ENCODE results near the gene COPS6.
A peak's percentile ranks its signal among the peaks of the same experiment; 100 is the strongest.
"Not testable (repeated sequence)": the region's sequence is repeated elsewhere in the genome, so short reads cannot be mapped to it uniquely, and the experiment has no call there.

Gene COPS6

DNA sequence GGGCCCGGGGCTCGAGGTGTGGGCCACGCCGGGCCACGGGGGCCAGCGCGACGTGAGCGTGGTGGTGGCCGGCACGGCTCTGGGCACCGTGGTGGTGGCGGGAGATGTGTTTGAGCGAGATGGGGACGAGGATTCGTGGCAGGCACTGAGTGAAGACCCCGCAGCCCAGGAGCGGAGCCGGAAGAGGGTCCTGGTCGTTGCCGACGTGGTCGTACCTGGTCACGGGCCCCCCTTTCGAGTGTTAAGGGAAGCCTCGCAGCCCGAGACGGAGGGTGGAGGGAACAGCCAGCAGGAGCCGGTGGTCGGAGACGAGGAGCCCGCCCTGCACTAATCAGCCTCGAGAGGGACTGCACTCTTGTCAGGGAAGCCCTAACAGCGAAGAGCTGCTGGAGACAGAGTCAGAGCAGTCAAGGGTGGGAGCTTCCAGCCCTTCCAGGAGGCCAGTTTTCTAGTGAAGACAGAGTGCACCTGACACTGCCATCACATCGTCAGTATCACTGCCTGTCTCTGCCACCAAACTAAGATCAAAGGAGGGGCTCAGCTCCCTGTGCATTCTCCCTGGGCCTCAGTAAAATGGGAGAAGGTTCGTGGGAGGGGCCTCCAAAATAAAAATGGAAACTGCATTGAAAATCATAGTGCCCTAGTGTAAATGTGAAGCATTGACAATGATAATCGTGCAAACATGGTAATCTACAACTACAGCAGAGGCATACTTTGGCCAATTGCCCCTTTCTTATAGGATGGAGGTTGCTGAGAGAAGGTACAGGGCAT, 39.3 kb downstream of the COPS6 start:
- peak; percentile 23 for DNase-seq

DNA sequence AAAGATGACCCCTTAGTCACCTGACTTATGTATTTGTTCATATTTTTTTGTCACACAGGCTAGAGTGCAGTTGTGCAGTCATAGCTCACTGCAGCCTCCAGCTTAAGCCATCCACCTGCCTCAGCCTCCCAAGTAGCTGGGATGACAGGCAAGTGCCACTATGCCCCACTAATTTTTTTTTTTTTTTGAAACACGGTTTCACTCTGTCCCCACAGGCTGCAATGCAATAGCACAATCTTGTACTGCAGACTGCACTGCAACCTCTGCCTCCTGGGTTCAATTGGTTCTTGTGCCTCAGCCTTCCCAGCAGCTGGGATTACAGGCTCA, 39.8 kb downstream of the COPS6 start:
- DNase-seq: no peak

DNA sequence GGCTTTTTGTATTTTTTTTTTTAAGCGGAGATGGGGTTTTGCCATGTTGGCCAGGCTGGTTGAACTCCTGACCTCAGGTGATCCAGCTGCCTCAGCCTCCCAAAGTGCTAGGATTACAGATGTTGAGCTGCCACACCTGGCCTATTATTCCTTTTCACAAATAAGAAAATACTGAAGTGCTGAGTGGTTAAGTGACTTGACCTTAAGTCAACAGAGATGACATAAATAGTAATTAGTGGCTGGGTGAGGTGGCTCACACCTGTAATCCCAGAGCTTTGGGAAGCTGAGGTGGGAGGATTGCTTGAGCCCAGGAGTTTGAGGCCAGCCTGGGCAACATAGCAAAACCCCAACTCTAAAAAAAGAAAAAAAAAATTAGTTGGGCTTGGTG, 41.4 kb downstream of the COPS6 start:
- DNase-seq: not testable (repeated sequence)

GRCh38 chr7:100130608-100131453, 42.1 kb downstream of the COPS6 start:
- DNase-seq: peak; percentile 52

GRCh38 chr7:100132126-100132525, 43.4 kb downstream of the COPS6 start:
- no peak for DNase-seq

DNA sequence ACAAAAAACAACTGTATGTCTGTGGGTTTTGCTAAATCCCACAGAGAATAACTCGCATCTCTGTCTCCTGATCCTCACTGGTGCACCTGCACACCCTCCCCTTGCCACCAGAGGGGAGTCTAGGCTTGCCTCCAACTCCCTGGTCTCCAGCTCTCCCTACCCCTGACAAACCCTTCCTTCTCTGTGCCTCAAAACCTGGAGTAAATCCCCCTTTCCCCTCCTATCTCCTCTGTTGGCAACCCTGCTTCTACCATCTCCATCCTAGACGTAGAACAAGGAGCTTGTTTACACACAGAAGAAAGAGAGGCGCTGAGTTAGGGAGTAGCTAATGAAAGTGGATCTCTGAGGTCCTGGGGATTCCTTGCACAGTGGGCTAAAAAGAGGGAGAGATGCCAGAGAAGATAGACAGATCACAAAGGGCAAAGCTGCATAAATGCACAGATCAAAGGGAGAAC, 44.0 kb downstream of the COPS6 start:
- peak; percentile 68 for DNase-seq

DNA sequence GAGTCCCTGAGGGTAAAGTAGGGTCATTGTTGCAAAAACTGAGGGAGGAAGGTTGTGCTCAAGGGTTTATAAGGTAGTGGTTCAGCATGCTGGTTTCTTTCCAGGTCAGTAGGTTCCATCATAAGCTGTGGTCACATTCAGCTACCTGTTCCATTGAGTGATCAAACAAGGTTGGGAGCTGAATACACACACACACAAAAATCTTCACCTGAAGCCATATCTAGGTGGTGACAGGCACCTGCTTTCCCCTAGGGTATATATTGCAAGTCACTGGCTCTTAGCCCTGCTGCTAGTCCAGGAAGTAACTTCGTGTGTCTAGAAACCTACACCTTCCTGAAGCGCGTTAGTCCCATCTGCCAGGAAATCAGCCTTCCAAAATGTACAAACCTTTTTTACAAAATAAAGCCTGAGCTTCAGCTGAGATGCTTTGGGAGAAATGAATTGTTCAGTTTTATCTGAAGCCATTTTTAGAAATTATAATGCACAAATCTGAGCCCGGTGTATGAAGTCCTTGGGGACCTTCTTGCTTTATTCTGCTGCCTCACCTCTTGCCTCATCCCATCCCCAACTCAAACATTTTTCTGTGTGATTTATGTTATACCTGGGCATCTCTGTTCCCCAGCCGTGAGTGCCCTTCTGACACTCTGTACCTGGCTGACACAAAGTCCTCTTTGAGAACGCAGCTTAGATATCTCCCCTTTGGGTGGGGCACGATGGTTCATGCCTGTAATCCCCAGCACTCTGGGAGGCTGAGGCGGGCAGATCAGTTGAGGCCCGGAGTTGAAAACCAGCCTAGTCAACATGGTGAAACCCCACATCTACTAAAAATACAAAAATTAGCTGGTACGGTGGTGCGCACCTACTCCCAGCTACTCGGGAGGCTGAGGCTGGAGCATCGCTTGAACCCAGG, 49.3 kb downstream of the COPS6 start:
- no peak for DNase-seq

GRCh38 chr7:100141555-100141949, 52.8 kb downstream of the COPS6 start:
- DNase-seq: no peak
